ENCODE results near the gene MORN1.
"Not testable (repeated sequence)": the region's sequence is repeated elsewhere in the genome, so short reads cannot be mapped to it uniquely, and the experiment has no call there.

MORN1 gene

DNA sequence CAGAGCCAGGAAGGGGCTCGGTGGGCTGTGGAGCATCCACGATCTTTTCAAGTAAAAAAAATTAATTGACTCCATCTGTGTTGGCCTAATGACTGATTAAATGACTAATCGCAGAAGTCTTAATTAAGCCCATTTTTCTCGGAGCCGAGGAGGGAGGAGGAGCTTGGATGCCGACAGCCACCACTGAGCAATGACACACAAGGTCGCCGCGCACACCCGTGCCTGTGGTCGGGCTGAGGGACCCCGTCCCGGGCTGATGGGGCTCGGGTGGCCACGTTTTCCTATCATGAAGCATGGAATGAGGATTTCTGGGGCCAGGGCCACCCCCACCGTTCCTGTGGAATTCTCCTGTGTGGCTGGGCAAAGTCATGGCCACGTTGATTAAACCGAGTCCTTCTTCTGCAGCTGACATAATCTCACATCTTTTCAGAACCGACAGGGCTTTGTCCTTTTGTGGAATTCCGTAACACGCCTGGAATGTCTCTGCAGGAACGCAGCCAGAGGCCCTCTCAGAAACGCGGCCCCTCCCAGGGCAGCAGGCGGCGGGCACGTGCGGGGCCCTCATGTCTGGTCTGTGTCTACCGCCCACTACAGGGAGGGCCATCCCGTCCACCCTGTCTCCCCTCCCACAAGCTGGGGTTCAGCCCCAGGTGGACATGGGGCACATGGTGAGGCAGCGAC is 60.7 kb downstream of the MORN1 start:
- TF ChIP-seq, protein P1, sequence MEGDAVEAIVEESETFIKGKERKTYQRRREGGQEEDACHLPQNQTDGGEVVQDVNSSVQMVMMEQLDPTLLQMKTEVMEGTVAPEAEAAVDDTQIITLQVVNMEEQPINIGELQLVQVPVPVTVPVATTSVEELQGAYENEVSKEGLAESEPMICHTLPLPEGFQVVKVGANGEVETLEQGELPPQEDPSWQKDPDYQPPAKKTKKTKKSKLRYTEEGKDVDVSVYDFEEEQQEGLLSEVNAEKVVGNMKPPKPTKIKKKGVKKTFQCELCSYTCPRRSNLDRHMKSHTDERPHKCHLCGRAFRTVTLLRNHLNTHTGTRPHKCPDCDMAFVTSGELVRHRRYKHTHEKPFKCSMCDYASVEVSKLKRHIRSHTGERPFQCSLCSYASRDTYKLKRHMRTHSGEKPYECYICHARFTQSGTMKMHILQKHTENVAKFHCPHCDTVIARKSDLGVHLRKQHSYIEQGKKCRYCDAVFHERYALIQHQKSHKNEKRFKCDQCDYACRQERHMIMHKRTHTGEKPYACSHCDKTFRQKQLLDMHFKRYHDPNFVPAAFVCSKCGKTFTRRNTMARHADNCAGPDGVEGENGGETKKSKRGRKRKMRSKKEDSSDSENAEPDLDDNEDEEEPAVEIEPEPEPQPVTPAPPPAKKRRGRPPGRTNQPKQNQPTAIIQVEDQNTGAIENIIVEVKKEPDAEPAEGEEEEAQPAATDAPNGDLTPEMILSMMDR (IDR thresholded peaks at IDR 0.05), result no peak
- Histone ChIP-seq H3K27me3 (no peaks in the 10 kb centered on the region), H3K4me3 (ENCODE audit: low read depth in 1 of 2, low read length in 1 of 2) (no peak overlapping the region), H3K4me1 (ENCODE audit: control insufficient read depth in 1 of 2, insufficient read depth in 1 of 2, low read depth in 1 of 2, low read length in 1 of 2) (no peaks in the 10 kb centered on the region), H3K9me3 (no peaks in the 10 kb centered on the region), H3K36me3 (no peaks in the 10 kb centered on the region), H3K27ac (no peak overlapping the region)

DNA sequence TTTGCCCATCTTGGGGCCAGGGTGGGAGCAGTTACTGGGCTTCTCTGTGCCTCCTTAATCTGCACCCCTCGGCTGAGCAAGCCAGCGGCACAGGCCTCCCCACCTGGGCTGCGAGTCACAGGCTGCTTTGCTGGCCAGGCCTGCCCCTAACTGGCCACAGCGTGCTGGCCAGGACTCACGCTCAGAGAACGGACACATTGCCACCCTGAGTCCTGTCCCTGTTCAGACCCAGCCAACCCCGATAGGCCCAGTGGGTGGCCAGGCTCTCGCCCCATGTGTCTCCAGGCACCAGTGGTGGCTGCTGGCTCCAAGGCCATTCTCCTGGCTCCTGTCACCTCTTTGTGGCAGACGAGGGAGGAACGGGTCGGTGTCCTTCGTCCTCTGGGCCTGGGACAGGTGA is 61.3 kb downstream of the MORN1 start:
- no peaks in the 10 kb centered on the region for H3K4me1 ChIP-seq (ENCODE audit: control insufficient read depth in 1 of 2, insufficient read depth in 1 of 2, low read depth in 1 of 2, low read length in 1 of 2)
- no peak overlapping the region for H3K4me3 ChIP-seq (ENCODE audit: low read depth in 1 of 2, low read length in 1 of 2)
- H3K27me3 ChIP-seq, result no peaks in the 10 kb centered on the region
- TF ChIP-seq, protein P1 (IDR thresholded peaks at IDR 0.05), result no peak
- no peaks in the 10 kb centered on the region for H3K9me3 ChIP-seq
- H3K27ac ChIP-seq, result no peak overlapping the region
- no peaks in the 10 kb centered on the region for H3K36me3 ChIP-seq

DNA sequence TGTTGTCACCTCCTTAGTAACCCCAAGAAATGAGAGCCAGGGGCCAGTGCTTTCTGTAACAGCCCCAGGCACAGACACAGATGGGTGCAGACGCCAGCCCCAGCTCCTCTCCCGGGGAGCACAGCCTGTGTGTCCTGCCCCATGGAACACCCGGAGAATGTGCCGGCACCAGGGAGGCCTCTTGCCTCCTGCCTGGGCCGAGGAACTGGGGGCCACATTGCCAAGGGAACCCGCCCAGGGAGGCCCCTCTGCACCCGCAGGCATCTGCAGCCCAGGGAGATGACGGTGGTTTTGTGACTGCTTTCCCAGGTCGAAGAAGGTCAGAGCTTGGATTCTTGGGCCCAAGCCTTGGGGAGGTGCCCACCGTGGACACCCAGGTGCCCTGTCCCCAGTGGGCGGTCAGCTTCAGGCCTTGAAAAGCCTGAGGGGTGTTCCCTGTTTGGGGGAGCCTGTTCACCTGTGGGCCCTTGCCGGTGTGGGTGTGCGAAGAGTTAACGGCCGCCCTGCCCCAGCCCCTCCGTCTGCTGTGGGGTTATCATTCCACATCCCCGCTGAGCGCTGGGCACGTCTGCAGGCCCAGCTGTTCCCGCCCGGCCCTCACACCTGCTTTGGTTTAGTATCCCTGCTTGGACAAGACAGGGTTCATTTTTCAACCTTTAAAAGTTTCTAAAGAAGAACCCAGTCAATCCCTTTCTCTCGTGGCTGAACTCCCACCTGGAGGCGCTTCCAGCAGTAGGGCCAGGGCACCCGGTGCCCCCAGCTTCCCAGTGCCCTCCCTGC is 62.5 kb downstream of the MORN1 start:
- no peak overlapping the region for H3K4me3 ChIP-seq (ENCODE audit: low read depth in 1 of 2, low read length in 1 of 2)
- peaks cover 3% of the 10 kb centered on the region for H3K27me3 ChIP-seq
- H3K36me3 ChIP-seq, result no peaks in the 10 kb centered on the region
- H3K27ac ChIP-seq, result no peak overlapping the region
- H3K4me1 ChIP-seq (ENCODE audit: control insufficient read depth in 1 of 2, insufficient read depth in 1 of 2, low read depth in 1 of 2, low read length in 1 of 2), result no peaks in the 10 kb centered on the region
- H3K9me3 ChIP-seq, result no peaks in the 10 kb centered on the region
- TF ChIP-seq, protein P1 (IDR thresholded peaks at IDR 0.05), result no peak

DNA sequence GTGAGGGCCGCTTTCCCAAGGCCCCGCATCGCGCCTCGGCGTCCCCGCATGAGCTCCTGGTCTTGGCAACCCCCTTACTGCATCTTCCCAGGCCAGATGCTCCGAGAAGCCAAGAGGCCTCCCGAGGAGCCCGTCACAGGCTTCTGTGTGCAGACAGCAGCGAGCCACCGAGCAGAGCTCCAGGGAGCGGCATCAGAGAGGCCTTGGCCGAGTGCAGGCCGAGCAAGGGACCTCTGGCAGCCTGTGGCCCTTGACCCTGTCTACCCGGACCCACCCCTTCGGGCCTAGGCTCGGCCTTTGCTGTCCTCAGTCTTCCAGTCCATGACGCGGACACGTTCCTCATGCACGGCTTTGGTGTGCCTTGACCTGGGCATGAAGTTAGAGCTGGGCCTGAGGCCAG is 63.5 kb downstream of the MORN1 start:
- Histone ChIP-seq H3K27ac (no peak overlapping the region), H3K4me3 (ENCODE audit: low read depth in 1 of 2, low read length in 1 of 2) (no peak overlapping the region)

DNA sequence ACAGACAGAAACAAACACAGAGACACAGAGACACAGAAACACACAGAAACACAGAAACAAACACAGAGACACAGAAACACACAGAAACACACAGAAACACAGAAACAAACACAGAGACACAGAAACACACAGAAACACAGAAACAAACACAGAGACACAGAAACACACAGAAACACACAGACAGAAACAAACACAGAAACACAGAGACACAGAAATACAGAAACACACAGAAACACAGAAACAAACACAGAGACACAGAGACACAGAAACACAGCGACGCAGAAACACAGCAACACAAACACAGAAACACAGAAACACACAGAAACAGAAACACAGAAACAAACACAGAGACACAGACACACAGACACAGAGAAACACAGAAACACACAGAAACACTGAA is 64.2 kb downstream of the MORN1 start:
- H3K36me3 ChIP-seq; H3K4me1 ChIP-seq (ENCODE audit: control insufficient read depth in 1 of 2, insufficient read depth in 1 of 2, low read depth in 1 of 2, low read length in 1 of 2); H3K9me3 ChIP-seq; H3K4me3 ChIP-seq (ENCODE audit: low read depth in 1 of 2, low read length in 1 of 2); H3K27ac ChIP-seq: not testable (repeated sequence)
- H3K27me3 ChIP-seq, result peaks cover 20% of the 10 kb centered on the region

More for the DNA sequence above, 63.5 kb downstream of the MORN1 start:
- Histone ChIP-seq H3K9me3 (no peaks in the 10 kb centered on the region), H3K27me3 (peaks cover 13% of the 10 kb centered on the region), H3K4me1 (ENCODE audit: control insufficient read depth in 1 of 2, insufficient read depth in 1 of 2, low read depth in 1 of 2, low read length in 1 of 2) (no peaks in the 10 kb centered on the region), H3K36me3 (no peaks in the 10 kb centered on the region)
- TF ChIP-seq, protein P1 (IDR thresholded peaks at IDR 0.05), result no peak

DNA sequence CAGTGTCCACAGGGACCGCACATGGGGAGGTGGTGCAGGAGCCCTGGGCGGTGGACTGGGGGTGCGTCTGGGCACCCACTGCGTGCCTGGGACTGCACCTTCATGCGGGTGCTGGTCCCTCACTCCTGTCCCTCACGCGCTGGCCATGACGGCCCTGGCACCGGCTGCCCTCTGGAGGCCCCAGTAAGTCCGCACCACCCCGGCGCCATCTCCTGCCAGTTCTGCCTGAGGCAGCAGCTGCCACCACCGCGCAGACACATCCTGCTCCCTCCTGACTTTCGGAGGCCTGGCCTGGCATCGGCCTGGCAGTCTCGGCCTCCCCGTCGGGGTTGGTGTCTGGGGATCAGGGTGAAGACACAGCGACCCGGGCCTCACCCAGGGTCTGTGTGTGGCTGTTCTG is 64.8 kb downstream of the MORN1 start:
- no peak overlapping the region for H3K27ac ChIP-seq
- no peaks in the 10 kb centered on the region for H3K9me3 ChIP-seq
- no peaks in the 10 kb centered on the region for H3K4me1 ChIP-seq (ENCODE audit: control insufficient read depth in 1 of 2, insufficient read depth in 1 of 2, low read depth in 1 of 2, low read length in 1 of 2)
- no peaks in the 10 kb centered on the region for H3K36me3 ChIP-seq
- peaks cover 26% of the 10 kb centered on the region for H3K27me3 ChIP-seq
- TF ChIP-seq, protein P1 (IDR thresholded peaks at IDR 0.05), result no peak
- H3K4me3 ChIP-seq (ENCODE audit: low read depth in 1 of 2, low read length in 1 of 2), result no peak overlapping the region
